ENCODE data around the gene KRT83.
"Not testable (repeated sequence)": the region's sequence is repeated elsewhere in the genome, so short reads cannot be mapped to it uniquely, and the experiment has no call there.

KRT83 gene

GRCh38 chr12:52331039-52331438 lies 9.8 kb upstream of the KRT83 start:
- DNase-seq: no peak

DNA sequence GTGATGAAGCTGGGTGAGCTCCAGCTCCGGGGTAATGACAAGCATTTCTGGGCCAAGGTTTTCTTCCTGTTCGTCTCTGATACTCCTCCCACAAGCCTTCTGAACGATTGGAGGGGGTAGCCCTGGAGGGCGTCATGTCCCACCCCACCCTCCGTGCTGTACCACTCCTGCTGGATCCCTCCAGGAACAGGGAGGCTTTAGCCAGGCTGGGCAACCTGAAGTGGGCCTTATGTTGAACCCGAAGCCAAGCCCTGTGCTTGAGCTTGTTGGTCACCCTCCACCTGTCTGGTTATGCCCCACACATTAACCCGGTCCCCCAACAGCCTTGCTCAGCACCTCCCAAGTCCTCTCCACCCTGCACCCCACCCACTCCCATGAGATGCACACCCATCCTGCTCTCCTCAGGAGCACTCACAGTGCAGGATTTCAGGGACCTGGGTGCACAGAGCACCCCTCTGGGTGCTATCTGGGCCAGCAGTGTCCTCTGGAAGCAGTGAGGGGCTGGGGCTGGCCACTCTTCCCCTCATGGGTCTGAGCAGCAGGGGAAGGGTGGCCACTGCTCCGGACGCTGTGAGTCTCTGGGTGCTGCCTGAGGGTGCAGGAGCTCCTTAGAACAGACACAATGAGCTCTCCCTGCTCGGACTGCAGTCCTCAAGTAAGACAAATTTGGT lies 6.8 kb upstream of the KRT83 start:
- DNase-seq: no peak

DNA sequence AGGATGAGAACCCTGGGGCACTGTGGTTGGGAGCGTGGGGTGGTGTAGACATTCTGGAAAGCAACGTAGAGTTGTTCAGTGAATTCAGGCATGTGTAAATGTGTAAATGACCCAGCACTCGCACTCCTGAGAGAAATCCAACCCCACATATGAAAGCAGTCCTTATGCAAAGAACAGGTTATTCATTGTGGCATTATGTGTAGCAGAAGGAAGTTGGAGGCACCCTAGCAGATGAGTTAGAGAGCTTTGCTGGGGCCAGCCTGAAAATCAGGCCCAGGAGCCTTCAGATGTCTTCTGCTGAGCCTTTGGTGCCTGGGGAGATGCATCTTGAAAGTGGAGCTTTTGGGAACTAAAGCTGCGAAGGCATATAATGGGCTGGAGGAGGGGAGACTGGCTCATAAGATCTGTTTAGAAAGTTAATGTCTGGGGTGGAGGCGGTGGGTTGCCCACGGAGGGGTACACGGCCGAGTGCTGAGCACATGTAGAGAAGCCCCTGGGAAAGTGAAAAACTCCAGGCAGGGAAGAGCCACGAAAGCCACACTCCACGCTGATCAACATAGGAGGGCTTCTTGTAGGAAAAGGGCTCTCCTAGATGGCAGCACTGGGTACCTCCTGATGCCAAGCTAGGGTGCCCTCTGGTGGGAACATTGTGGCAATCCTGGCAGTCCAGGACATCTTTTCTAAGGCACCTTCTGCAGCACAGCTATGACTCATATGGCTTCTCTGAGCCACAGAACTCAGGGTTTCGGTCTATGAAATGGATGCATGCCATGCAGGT lies 6.0 kb upstream of the KRT83 start:
- peak; percentile 59 for DNase-seq

DNA sequence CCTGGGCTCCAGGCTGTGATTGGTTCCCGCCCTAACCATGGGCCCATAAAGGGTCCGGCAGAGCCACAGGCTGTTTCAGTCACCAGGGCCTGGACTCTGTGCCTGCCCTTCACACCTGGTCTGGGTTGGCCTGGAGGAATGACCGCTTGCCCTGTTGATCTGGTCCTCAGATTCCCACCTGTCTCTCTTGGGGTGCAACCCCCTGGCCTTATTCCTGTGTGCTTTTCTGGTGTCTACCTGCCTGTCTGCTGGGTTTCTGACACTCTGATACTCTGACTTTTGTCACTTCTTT lies 2.9 kb upstream of the KRT83 start:
- DNase-seq: no peak

DNA sequence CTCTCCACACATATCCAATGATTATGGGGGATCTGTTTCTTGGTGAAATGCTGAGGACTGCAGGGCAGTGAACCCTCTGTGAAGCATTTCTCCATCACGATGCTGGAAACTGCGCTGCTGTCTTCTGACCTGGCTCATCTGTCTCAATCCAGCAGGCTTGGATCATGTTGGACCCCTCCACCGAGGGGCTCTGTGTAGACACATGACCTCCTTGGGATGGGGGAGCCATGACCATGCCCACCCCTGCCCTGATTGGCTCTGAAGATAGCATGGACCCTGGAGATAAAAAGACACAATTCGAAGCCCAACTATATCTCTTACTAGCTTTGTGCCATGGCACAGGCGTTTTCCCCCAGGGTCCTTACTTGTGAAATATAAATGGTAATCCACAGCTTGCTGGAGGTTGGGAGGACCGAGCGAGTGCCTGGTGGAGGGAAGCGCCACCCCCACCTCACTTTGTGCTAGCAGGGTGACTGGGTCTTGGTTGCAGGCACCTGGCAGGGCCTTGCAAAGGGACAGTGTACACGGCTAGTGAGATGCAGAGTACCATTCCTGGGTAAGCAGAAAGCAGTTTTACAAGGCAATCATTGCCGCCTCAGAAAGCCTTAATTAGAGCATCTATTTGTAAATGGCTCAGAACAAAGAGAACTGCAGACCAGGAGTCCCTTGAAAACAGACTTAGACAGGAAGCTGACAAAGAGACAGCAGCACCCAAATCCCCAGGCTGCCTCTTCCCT lies 2.4 kb upstream of the KRT83 start:
- no peak for DNase-seq

GRCh38 chr12:52323001-52323400 lies 1.8 kb upstream of the KRT83 start:
- DNase-seq: no peak

DNA sequence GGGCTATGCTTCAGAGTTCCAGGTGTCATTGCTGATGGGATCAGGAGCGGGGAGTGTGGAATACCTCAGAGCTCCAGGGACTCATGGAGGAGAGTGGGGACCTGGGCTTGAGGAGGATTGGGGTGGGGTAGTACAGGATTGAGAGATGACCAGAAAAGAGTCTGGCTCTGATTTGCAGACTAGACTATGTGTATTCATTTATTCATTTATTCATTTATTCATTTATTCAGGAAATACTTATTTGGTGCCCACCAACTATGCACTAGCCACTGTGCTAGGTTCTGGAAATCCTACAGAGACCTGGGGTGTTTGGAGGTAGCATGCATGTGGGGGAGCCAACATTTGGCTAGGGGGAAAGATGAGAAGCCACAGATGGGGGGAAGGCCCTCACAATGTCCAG lies 871 bp upstream of the KRT83 start:
- no peak for DNase-seq

DNA sequence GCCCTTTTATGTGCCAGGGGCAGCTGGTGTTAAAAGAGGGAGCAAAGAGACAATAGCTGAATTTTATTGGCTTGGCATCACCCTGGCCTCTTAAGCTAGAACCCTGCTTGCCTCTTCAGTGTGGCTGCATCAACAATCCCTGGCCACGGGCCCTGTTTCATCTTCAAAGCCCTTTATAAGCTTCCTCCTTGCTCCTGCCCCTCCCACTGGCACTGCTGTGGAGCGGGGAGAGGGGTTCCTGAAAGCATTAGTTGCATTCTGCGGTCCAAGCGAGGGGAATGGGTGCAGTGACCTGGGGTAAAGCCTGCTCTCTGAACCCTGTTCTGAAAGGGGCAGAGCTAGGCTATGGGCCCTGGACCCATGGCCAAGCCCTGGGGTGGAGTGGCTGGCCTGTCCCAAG lies 220 bp upstream of the KRT83 start:
- DNase-seq: no peak

GRCh38 chr12:52319097-52319496 lies 2.1 kb downstream of the KRT83 start:
- DNase-seq: no peak

- DNase-seq: no peak
These were observed 2.8 kb downstream of the KRT83 start for GRCh38 chr12:52318241-52318990.

- DNase-seq: no peak
These were observed 3.6 kb downstream of the KRT83 start for GRCh38 chr12:52317468-52318052.

DNA sequence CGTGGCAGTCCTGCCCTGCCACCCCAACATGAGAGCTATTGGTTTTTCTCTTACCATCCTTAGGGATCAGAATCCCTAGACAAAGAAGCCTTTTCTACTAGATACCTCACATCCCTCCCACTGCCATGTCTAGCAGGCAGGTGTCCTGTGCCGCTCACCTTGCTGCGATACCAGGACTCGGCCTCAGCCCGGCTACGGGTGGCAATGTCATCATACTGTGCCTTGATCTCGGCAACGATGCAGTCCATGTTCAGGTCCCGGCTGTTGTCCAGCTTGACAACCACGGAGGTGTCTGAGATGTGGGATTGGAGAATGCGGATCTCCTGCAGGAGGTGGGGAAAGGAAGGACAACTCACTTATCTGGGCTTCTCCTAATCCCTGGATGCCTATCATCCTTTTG lies 4.5 kb downstream of the KRT83 start:
- DNase-seq: no peak

DNA sequence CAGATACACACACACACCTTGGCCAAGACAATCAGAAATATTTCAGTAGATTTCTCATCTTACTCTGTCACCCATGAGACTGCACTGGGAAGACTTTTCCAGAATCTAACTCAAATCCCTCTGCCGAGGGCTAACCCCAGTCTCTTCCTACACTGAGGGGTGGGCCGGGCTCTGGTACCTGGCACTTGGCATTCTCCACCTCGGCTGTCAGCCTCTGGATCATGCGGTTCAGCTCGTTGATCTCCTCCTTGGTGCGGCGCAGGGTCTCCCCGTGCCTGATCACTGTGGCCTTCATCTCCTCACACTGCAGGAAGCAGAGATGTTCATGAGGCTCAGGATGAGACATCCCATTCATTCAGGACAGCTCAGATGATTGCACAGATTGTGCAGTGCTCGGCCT lies 4.9 kb downstream of the KRT83 start:
- DNase-seq: no peak

- not testable (repeated sequence) for DNase-seq
These were observed 5.5 kb downstream of the KRT83 start for GRCh38 chr12:52315721-52316120.

DNA sequence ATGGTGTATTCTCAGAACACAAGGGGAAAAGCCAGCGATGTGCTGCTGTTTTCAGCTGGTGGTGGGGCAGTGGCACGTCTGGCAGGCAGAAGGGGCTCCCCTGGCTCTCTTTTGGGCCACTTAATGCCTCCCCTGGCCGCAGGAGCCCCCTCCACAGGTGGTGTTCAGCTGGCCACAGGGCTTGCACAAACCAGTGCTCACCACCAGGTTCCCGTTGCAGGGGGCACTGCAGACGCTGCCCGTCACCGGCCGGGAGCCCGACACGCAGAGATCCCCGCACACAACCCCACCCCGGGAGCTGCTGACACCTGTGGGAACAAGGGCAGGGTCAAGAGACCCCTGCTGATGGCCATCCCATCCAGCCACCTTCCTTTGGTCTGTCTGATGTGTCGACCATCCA lies 6.7 kb downstream of the KRT83 start:
- no peak for DNase-seq

DNA sequence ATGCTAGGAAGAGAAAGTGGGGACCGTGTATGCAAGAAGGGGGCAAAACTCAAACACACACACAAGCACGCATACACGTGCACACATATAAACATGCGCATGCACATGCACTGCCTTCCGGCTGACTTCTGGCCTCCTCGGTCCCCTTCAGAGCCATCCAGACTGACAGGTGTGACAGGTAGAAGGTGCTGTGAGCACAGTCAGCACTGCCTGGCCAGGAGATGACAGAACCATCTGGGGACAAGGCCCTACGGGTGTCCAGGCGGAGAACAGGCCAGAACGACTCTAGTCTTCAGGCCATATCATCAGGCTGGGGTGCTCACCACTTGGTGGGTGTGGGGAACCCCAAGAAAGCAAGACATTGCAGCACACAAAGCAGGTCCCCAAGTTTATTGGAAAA lies 7.3 kb downstream of the KRT83 start:
- DNase-seq: no peak

- DNase-seq: no peak
These were observed 7.7 kb downstream of the KRT83 start for GRCh38 chr12:52313461-52313860.

- DNase-seq: no peak
These were observed 9.1 kb downstream of the KRT83 start for GRCh38 chr12:52312086-52312485.

- no peak for DNase-seq
These were observed 9.9 kb downstream of the KRT83 start for GRCh38 chr12:52311285-52311648.

DNA sequence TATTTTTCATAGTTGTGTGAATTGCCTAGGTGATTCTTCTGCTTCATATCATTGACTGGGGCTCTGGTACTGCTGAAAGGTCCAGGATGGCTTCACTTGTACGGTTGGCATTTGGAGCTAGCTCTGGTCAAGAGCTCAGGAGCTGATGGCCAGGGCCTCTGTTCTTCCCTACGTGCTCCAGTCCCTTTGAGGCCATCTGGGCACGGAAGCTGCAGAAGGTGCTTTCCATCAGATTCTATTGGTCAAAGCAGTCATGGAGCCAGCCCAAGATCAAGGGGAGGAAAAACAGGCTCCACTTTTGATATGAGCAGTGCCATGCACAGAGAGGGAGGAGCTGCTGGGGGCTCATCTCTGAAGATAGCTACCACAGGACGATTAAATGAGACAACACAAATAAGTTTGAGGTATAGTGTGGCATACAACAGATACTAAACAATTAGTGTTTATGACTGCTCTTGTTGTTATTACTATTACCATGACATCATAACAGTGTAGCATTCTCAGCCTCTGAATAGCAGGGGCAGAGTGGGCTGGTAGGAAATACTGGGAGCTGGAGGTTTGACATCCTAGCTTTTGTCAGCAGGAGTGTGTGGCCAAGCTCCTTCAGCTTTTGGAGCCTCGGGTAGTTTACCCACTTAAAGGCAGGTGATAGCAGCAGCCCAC lies 10.4 kb downstream of the KRT83 start:
- DNase-seq: no peak

GRCh38 chr12:52308806-52309425 lies 12.3 kb downstream of the KRT83 start:
- DNase-seq: no peak

Measured in left hindlimb (tissue), 1 donor.